Osteocyte (in vitro differentiated cells): Measurements from ENCODE around the gene EDAR. TPM values are rescaled to one million over a fixed set of nuclear protein-coding genes. Genes with fewer than 3 reads are reported as not detected.

Source experiments
- DNase-seq: peaks from one replicate; pipeline ENCODE4 v3.0.0; 2021; ENCODE audit warnings: mixed read lengths; ENCODE audit not compliant: unreplicated experiment; ENCODE audit errors: extremely low spot score
- H3K27ac Mint-ChIP-seq: one replicate; pipeline ENCODE4 v1.8.0; 2021; ENCODE audit warnings: mild to moderate bottlenecking, mixed read lengths; ENCODE audit not compliant: unreplicated experiment
- H3K27me3 Mint-ChIP-seq: one replicate; pipeline ENCODE4 v1.8.0; 2021; ENCODE audit warnings: mixed read lengths; ENCODE audit not compliant: unreplicated experiment
- H3K36me3 Mint-ChIP-seq: one replicate; pipeline ENCODE4 v1.8.0; 2021; ENCODE audit warnings: mixed read lengths; ENCODE audit not compliant: unreplicated experiment
- H3K4me1 Mint-ChIP-seq: one replicate; pipeline ENCODE4 v1.8.0; 2021; ENCODE audit warnings: mixed read lengths; ENCODE audit not compliant: unreplicated experiment
- H3K4me3 Mint-ChIP-seq: one replicate; pipeline ENCODE4 v1.8.0; 2021; ENCODE audit warnings: mild to moderate bottlenecking, moderate library complexity, mixed read lengths; ENCODE audit not compliant: unreplicated experiment
- H3K9me3 Mint-ChIP-seq: one replicate; pipeline ENCODE4 v1.8.0; 2021; ENCODE audit warnings: mixed read lengths; ENCODE audit not compliant: unreplicated experiment
- CTCF ChIP-seq: fragments of 200-600 bp; sonication (generic); IDR thresholded peaks from 2 replicates; pipeline ENCODE4 v1.5.0; 2021; ENCODE audit warnings: antibody characterized with exemption, mild to moderate bottlenecking, moderate library complexity
- total RNA-seq: library from RNA; stranded (reverse); gene quantifications from 2 replicates; pipeline ENCODE4 v1.2.1, GENCODE V29; 2021

The EDAR gene
- total RNA-seq, 1 donor from 2014 or later = not detected

- Mint-ChIP-seq H3K4me3 (no peak overlapping the region), H3K27me3 (peaks cover 65% of the 10 kb centered on the region), H3K4me1 (peaks cover 4% of the 10 kb centered on the region), H3K9me3 (no peaks in the 10 kb centered on the region), H3K36me3 (peaks cover under 1% of the 10 kb centered on the region), H3K27ac (no peak overlapping the region)
- no peak for DNase-seq
- no peak for TF ChIP-seq CTCF
Measured at GRCh38 chr2:108923736-108924579, 65.1 kb downstream of the EDAR start.

GRCh38 chr2:108923019-108923700 is 65.9 kb downstream of the EDAR start:
- TF ChIP-seq CTCF = no peak
- Mint-ChIP-seq H3K9me3 (no peaks in the 10 kb centered on the region), H3K27me3 (peaks cover 69% of the 10 kb centered on the region), H3K4me1 (no peaks in the 10 kb centered on the region), H3K36me3 (peaks cover 2% of the 10 kb centered on the region), H3K27ac (no peak overlapping the region), H3K4me3 (no peak overlapping the region)
- no peak for DNase-seq

GRCh38 chr2:108922141-108922915 is 66.7 kb downstream of the EDAR start:
- DNase-seq = no peak
- Mint-ChIP-seq H3K27ac (no peak overlapping the region), H3K9me3 (no peaks in the 10 kb centered on the region), H3K4me3 (no peak overlapping the region), H3K4me1 (no peaks in the 10 kb centered on the region), H3K36me3 (peaks cover 2% of the 10 kb centered on the region), H3K27me3 (peaks cover 65% of the 10 kb centered on the region)
- no peak for TF ChIP-seq CTCF

GRCh38 chr2:108921096-108922030 is 67.7 kb downstream of the EDAR start:
- TF ChIP-seq CTCF = no peak
- H3K4me1 Mint-ChIP-seq = no peaks in the 10 kb centered on the region
- no peaks in the 10 kb centered on the region for H3K9me3 Mint-ChIP-seq
- peaks cover 70% of the 10 kb centered on the region for H3K27me3 Mint-ChIP-seq
- H3K27ac Mint-ChIP-seq = no peak overlapping the region
- H3K4me3 Mint-ChIP-seq = no peak overlapping the region
- DNase-seq = no peak
- H3K36me3 Mint-ChIP-seq = peaks cover 2% of the 10 kb centered on the region
